HepG2 (cell line): ENCODE data around the gene NHLRC3.
"Not testable (repeated sequence)": the region's sequence is repeated elsewhere in the genome, so short reads cannot be mapped to it uniquely, and the experiment has no call there.

ENCODE experiments used
- ARID4A ChIP-seq: sonication (generic); formaldehyde crosslinking; IDR thresholded peaks from 2 replicates; pipeline ENCODE4 v1.5.0; 2020; ENCODE audit warnings: mild to moderate bottlenecking, missing genetic modification reagents, borderline replicate concordance
- CCAR2 ChIP-seq: fragments of 200-400 bp; formaldehyde crosslinking; optimal IDR thresholded peaks from 2 replicates; pipeline ENCODE3; 2018; ENCODE audit warnings: low read depth, mild to moderate bottlenecking, low read length, moderate library complexity
- CHD2 ChIP-seq: IDR thresholded peaks from 2 replicates; pipeline ENCODE4 v1.6.1; 2011; ENCODE audit warnings: low read depth, low read length, improper control_type of control experiment
- CREB1 ChIP-seq, 2 experiments: fragments of 450-650 bp in 1 of 2; IDR thresholded peaks; 2 replicates each; pipeline ENCODE4 v1.6.1; 2016 to 2017; ENCODE audit warnings: control low read depth in 1 of 2, mild to moderate bottlenecking in 1 of 2, missing compliant biosample characterization in 1 of 2, missing genetic modification characterization in 1 of 2
- CTCF ChIP-seq: sonication (generic); formaldehyde crosslinking; IDR thresholded peaks from 2 replicates; pipeline ENCODE4 v1.5.0; 2020; ENCODE audit warnings: mild to moderate bottlenecking, missing genetic modification reagents, moderate library complexity
- MZF1 ChIP-seq: sonication (generic); formaldehyde crosslinking; IDR thresholded peaks from 2 replicates; pipeline ENCODE4 v1.8.1; 2023; ENCODE audit warnings: mild to moderate bottlenecking, missing genetic modification reagents, borderline replicate concordance
- POLR2A ChIP-seq, 2 experiments: IDR thresholded peaks; 2 replicates each; pipeline ENCODE4 v1.6.1; 2011; ENCODE audit warnings: low read depth in 2 of 2, low read length in 2 of 2, mild to moderate bottlenecking in 1 of 2, moderate library complexity in 1 of 2; ENCODE audit not compliant: insufficient read depth in 1 of 2
- SP1 ChIP-seq, 2 experiments: fragments of 450-650 bp in 1 of 2; sonication (generic) in 1 of 2; formaldehyde crosslinking in 1 of 2; IDR thresholded peaks; 2 replicates each; pipeline versions ENCODE4 v1.4.0 to v1.6.1; 2016 to 2020; ENCODE audit warnings: missing genetic modification reagents in 1 of 2
- SRF ChIP-seq: IDR thresholded peaks from 2 replicates; pipeline ENCODE4 v1.6.1; 2011; ENCODE audit warnings: mild to moderate bottlenecking, low read depth, low read length, moderate library complexity
- TBL1XR1 ChIP-seq: fragments of 150-350 bp; IDR thresholded peaks from 2 replicates; pipeline ENCODE4 v1.6.1; 2014; ENCODE audit warnings: borderline replicate concordance, low read length; ENCODE audit not compliant: partially characterized antibody
- ZNF446 ChIP-seq: sonication (generic); formaldehyde crosslinking; IDR thresholded peaks from 2 replicates; pipeline ENCODE4 v1.5.0; 2020; ENCODE audit warnings: mild to moderate bottlenecking, missing genetic modification reagents
- ZNF639 ChIP-seq: conservative IDR thresholded peaks from 2 replicates; pipeline ENCODE4 v1.6.1; 2018; ENCODE audit warnings: missing genetic modification reagents
- ZNF782 ChIP-seq: sonication (generic); formaldehyde crosslinking; IDR thresholded peaks from 2 replicates; pipeline ENCODE4 v1.4.0; 2020; ENCODE audit warnings: missing genetic modification reagents, mild to moderate bottlenecking, borderline replicate concordance

DNA sequence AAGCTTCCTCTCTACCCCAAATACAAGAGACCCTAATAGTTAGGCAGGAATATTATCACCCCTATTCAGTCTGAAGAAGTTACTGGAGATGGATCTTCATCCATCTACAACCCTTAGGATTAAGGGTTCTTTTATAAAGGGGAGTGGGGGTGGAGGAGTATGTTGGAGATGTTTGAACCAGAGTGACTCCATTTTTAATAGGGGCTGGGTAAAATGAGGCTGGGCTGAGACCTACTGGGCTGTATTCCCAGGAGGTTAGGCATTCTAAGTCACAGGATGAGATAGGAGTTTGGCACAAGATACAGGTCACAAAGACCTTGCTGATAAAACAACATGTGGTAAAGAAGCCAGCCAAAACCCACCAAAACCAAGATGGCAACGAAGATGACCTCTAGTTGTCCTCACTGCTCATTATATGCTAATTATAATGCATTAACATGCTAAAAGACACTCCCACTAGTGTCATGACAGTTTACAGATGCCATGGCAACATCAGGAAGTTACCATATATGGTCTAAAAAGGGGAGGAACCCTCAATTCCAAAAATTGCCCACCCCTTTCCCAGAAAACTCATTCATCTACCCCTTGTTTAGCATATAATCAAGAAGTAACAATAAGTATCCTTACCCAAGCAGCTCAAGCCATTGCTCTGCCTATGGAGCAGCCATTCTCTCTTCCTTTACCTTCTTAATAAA lies 48.1 kb downstream of the NHLRC3 start:
- not testable (repeated sequence) for TF ChIP-seq SRF; ZNF782; SP1 (IDR thresholded peaks at IDR 0.05); SP1 (CRISPR knock-in tag; IDR thresholded peaks at IDR 0.05); CREB1 (IDR thresholded peaks at IDR 0.05); CREB1 (CRISPR knock-in tag; IDR thresholded peaks at IDR 0.05); TBL1XR1; ZNF639 (CRISPR knock-in tag); CTCF (CRISPR knock-in tag); CCAR2; ZNF446 (CRISPR knock-in tag); MZF1; POLR2A (IDR thresholded peaks at IDR 0.05; ENCODE audit: insufficient read depth in 1 of 2, low read depth in 2 of 2, low read length in 2 of 2); ARID4A; CHD2
